Endothelial cell (in vitro differentiated cells): ENCODE results near the gene FAM163A. TPM values are rescaled to one million over a fixed set of nuclear protein-coding genes. Genes with fewer than 3 reads are reported as not detected.
A peak's percentile ranks its signal among the peaks of the same experiment; 100 is the strongest.

Experiments used
- DNase-seq: peaks from one replicate; pipeline ENCODE4 v3.0.0; 2021; ENCODE audit warnings: low spot score
- H3K27ac Mint-ChIP-seq: one replicate; pipeline ENCODE4 v1.8.0; 2021; ENCODE audit warnings: mixed read lengths, inconsistent platforms; ENCODE audit not compliant: unreplicated experiment
- H3K27me3 Mint-ChIP-seq: one replicate; pipeline ENCODE4 v1.8.0; 2021; ENCODE audit warnings: mild to moderate bottlenecking, moderate library complexity, mixed read lengths, inconsistent platforms; ENCODE audit not compliant: unreplicated experiment
- H3K36me3 Mint-ChIP-seq: one replicate; pipeline ENCODE4 v1.8.0; 2021; ENCODE audit warnings: mild to moderate bottlenecking, low read depth, mixed read lengths, inconsistent platforms; ENCODE audit not compliant: unreplicated experiment
- H3K4me1 Mint-ChIP-seq: one replicate; pipeline ENCODE4 v1.8.0; 2021; ENCODE audit warnings: mild to moderate bottlenecking, mixed read lengths, inconsistent platforms; ENCODE audit not compliant: unreplicated experiment
- H3K4me3 Mint-ChIP-seq: one replicate; pipeline ENCODE4 v1.8.0; 2021; ENCODE audit warnings: mild to moderate bottlenecking, mixed read lengths, inconsistent platforms; ENCODE audit not compliant: unreplicated experiment
- H3K9me3 Mint-ChIP-seq: one replicate; pipeline ENCODE4 v1.8.0; 2021; ENCODE audit warnings: mixed read lengths, inconsistent platforms; ENCODE audit not compliant: unreplicated experiment
- CTCF ChIP-seq: fragments of 200-600 bp; sonication (generic); IDR thresholded peaks from one replicate; pipeline ENCODE4 v1.5.0; 2021; ENCODE audit warnings: antibody characterized with exemption; ENCODE audit not compliant: unreplicated experiment
- total RNA-seq: library from RNA; stranded (reverse); fragmentation: NEBNext Ultra II Directional; extraction: Animal tissue kit (Norgen Biotek cat#: 25700); gene quantifications from one replicate; pipeline ENCODE4 v1.2.1, GENCODE V29; 2021; ENCODE audit not compliant: unreplicated experiment

Gene FAM163A
- total RNA-seq, 1 donor from 2014 or later: not detected

- no peaks in the 10 kb centered on the region for H3K36me3 Mint-ChIP-seq
Measured at GRCh38 chr1:179728271-179728670, 14.8 kb upstream of the FAM163A start.

GRCh38 chr1:179729881-179730280, 13.2 kb upstream of the FAM163A start:
- no peaks in the 10 kb centered on the region for H3K4me1 Mint-ChIP-seq
- DNase-seq: no peak
- no peak overlapping the region for H3K27ac Mint-ChIP-seq
- H3K27me3 Mint-ChIP-seq: no peaks in the 10 kb centered on the region
- no peaks in the 10 kb centered on the region for H3K36me3 Mint-ChIP-seq
- H3K4me3 Mint-ChIP-seq: no peak overlapping the region
- no peaks in the 10 kb centered on the region for H3K9me3 Mint-ChIP-seq
- TF ChIP-seq CTCF: no peak

More at GRCh38 chr1:179728271-179728670, 14.8 kb upstream of the FAM163A start:
- DNase-seq: no peak
- Mint-ChIP-seq H3K4me1 (no peaks in the 10 kb centered on the region), H3K4me3 (no peak overlapping the region), H3K27ac (no peak overlapping the region), H3K27me3 (no peaks in the 10 kb centered on the region), H3K9me3 (no peaks in the 10 kb centered on the region)
- TF ChIP-seq CTCF: no peak

- Mint-ChIP-seq H3K27me3 (no peaks in the 10 kb centered on the region), H3K9me3 (no peaks in the 10 kb centered on the region), H3K36me3 (no peaks in the 10 kb centered on the region), H3K4me3 (no peak overlapping the region), H3K27ac (no peak overlapping the region), H3K4me1 (no peaks in the 10 kb centered on the region)
- TF ChIP-seq CTCF: no peak
- no peak for DNase-seq
Measured at GRCh38 chr1:179731643-179732042, 11.4 kb upstream of the FAM163A start.

- peaks cover 19% of the 10 kb centered on the region for H3K27me3 Mint-ChIP-seq
- no peak overlapping the region for H3K4me3 Mint-ChIP-seq
- H3K4me1 Mint-ChIP-seq: peaks cover 2% of the 10 kb centered on the region
- no peaks in the 10 kb centered on the region for H3K36me3 Mint-ChIP-seq
- no peak overlapping the region for H3K27ac Mint-ChIP-seq
- no peaks in the 10 kb centered on the region for H3K9me3 Mint-ChIP-seq
- TF ChIP-seq CTCF: no peak
- DNase-seq: no peak
Measured at GRCh38 chr1:179742291-179742690, 800 bp upstream of the FAM163A start.

- Mint-ChIP-seq H3K27me3 (peaks cover 19% of the 10 kb centered on the region), H3K27ac (no peak overlapping the region), H3K4me1 (peaks cover 2% of the 10 kb centered on the region), H3K36me3 (no peaks in the 10 kb centered on the region), H3K4me3 (no peak overlapping the region), H3K9me3 (no peaks in the 10 kb centered on the region)
- peak; percentile 30 for DNase-seq
- TF ChIP-seq CTCF: no peak
Measured at GRCh38 chr1:179743679-179744400, 749 bp downstream of the FAM163A start.
